Measurements from ENCODE around the gene JMJD1C.

- TF ChIP-seq CTCF (IDR thresholded peaks at IDR 0.05; ENCODE audit: low read length) (no peak), EZH2 (optimal IDR thresholded peaks at IDR 0.05; ENCODE audit: low read depth, low read length) (no peak)
Measured at GRCh38 chr10:63323701-63324494, 141.9 kb downstream of the JMJD1C start.

All from MM.1S (cell line).